ENCODE data around the gene TRIM66. TPM values are rescaled to one million over a fixed set of nuclear protein-coding genes. Genes with fewer than 3 reads are reported as not detected.

TRIM66 gene
- total RNA-seq, 2 experiments from 2014 or later: 4.4 to 19.0 TPM

DNA sequence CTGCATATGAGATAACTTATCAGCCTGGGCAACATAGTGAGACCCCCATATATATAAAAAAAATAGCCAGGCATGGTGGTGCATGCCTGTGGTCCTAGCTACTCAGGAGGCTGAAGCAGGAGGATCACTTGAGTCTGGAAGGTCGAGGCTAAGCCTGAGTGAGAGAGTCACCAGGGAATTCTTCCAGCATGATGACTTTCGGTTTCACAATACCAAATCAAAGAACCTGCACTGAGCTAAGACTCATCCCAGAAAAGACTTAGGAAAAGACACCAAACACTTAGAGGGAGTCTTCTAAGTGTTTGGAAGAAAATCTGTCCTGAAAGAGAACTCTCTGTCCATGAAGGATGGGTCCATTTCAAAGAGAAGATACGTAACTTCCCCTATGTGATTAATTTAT lies 101.2 kb downstream of the TRIM66 start:
- no peak overlapping the region for H3K4me2 ChIP-seq (ENCODE audit: low read length)
- no peak overlapping the region for H3K4me3 ChIP-seq (ENCODE audit: low read depth, low read length, poor library complexity, severe bottlenecking)
- H2AFZ ChIP-seq (ENCODE audit: low read length): no peak overlapping the region
- no peaks in the 10 kb centered on the region for H4K20me1 ChIP-seq (ENCODE audit: insufficient read depth, low read length)
- no TSS peak for BruUV-seq (replicated peaks)
- no peaks in the 10 kb centered on the region for H3K9me2 ChIP-seq (ENCODE audit: insufficient read depth, low read length)
- no peaks in the 10 kb centered on the region for H3K4me1 ChIP-seq (ENCODE audit: insufficient read depth, low read length, poor library complexity, severe bottlenecking)
- ChIA-PET POLR2A (no interaction called here), CTCF (ENCODE audit: unreplicated experiment) (no interaction called here)
- no peaks in the 10 kb centered on the region for H3K36me3 ChIP-seq (ENCODE audit: insufficient read depth, low read length)
- intact Hi-C loops (cut with micrococcal nuclease; ENCODE audit: unreplicated experiment): no loop called here
- H3K27ac ChIP-seq (ENCODE audit: low read depth, low read length, poor library complexity, severe bottlenecking): no peak overlapping the region
- TF ChIP-seq, protein P1, sequence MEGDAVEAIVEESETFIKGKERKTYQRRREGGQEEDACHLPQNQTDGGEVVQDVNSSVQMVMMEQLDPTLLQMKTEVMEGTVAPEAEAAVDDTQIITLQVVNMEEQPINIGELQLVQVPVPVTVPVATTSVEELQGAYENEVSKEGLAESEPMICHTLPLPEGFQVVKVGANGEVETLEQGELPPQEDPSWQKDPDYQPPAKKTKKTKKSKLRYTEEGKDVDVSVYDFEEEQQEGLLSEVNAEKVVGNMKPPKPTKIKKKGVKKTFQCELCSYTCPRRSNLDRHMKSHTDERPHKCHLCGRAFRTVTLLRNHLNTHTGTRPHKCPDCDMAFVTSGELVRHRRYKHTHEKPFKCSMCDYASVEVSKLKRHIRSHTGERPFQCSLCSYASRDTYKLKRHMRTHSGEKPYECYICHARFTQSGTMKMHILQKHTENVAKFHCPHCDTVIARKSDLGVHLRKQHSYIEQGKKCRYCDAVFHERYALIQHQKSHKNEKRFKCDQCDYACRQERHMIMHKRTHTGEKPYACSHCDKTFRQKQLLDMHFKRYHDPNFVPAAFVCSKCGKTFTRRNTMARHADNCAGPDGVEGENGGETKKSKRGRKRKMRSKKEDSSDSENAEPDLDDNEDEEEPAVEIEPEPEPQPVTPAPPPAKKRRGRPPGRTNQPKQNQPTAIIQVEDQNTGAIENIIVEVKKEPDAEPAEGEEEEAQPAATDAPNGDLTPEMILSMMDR (conservative IDR thresholded peaks at IDR 0.05; ENCODE audit: low read length): no peak
- no peak for TF ChIP-seq EZH2phosphoT487 (IDR thresholded peaks at IDR 0.05; ENCODE audit: borderline replicate concordance, low read depth, low read length)
- H3K9me3 ChIP-seq (ENCODE audit: low read length): 0 out of 2 replicates have a peak, but pooled peaks cover 4% of the 10 kb centered on the region
- H3K79me2 ChIP-seq (ENCODE audit: insufficient read depth, low read depth, low read length): no peaks in the 10 kb centered on the region
- no peak for DNase-seq (ENCODE audit: low spot score)

DNA sequence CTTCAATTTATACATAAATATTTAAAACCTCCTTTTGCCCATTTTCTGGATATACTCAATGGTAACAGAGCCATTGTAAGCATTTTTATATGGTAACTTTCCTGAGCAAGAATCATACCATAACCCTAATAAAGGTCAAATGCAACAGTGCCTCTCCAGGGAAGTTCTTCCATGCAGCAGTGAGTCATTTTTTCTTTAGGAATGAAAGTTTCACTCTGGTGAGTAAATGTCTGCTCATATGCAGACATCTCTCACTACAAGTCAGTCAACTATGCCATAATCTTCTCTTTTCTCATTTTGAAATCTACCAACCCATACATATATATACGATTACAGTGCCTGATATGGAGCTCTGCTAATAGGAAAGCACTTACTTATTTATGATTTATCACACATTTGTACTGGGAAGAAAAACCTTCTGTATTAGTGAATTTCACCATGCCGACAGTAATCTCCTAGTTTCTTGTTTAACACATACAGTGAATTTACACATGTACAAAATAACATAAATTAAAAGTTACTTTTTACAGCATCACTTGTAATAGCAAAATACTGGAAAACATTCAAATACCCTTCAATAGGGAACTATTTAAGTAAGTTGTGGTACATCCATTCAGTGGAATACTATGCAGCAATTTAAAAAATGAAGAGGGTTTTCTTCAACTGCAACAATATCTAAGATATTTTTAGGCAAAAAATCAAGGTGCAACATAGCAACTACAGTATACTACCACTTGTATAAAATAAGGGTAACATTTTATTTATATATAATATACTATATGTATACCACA lies 104.5 kb downstream of the TRIM66 start:
- Histone ChIP-seq H3K79me2 (ENCODE audit: insufficient read depth, low read depth, low read length) (no peaks in the 10 kb centered on the region), H3K4me1 (ENCODE audit: insufficient read depth, low read length, poor library complexity, severe bottlenecking) (no peaks in the 10 kb centered on the region), H3K4me3 (ENCODE audit: low read depth, low read length, poor library complexity, severe bottlenecking) (no peak overlapping the region), H4K20me1 (ENCODE audit: insufficient read depth, low read length) (no peaks in the 10 kb centered on the region), H3K27ac (ENCODE audit: low read depth, low read length, poor library complexity, severe bottlenecking) (no peak overlapping the region), H3K36me3 (ENCODE audit: insufficient read depth, low read length) (no peaks in the 10 kb centered on the region), H3K9me3 (ENCODE audit: low read length) (0 out of 2 replicates have a peak, but pooled peaks cover 4% of the 10 kb centered on the region), H3K9me2 (ENCODE audit: insufficient read depth, low read length) (no peaks in the 10 kb centered on the region), H2AFZ (ENCODE audit: low read length) (no peak overlapping the region), H3K4me2 (ENCODE audit: low read length) (no peak overlapping the region)
- no TSS peak for BruUV-seq (replicated peaks)
- ChIA-PET POLR2A (no interaction called here), CTCF (ENCODE audit: unreplicated experiment) (no interaction called here)
- TF ChIP-seq, protein P1 (conservative IDR thresholded peaks at IDR 0.05; ENCODE audit: low read length): no peak
- TF ChIP-seq EZH2phosphoT487 (IDR thresholded peaks at IDR 0.05; ENCODE audit: borderline replicate concordance, low read depth, low read length): no peak
- intact Hi-C loops (cut with micrococcal nuclease; ENCODE audit: unreplicated experiment): loop anchor here (10.0 kb wide), 1 partner anchor 237 kb away; a partner anchor contains a TSS
- no peak for DNase-seq (ENCODE audit: low spot score)

DNA sequence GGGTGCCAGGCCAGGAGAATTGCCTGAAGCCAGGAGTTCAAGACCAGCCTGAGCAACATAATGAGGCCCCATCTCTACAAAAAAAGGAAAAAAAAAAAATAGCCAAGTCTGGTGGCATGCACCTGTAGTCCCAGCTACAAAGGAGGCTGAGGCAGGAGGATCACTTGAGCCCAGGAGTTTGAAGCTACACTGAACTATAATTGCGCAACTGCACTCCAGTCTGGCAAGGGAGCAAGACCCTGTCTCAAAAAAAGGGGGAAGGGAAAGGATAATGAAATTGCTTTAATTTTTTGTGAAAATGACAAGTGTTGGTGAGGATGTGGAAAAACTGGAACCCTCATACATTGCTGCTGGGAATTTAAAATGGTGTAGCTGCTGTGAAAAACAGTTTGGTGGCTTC lies 107.7 kb downstream of the TRIM66 start:
- Histone ChIP-seq H3K4me2 (ENCODE audit: low read length) (no peak overlapping the region), H3K27ac (ENCODE audit: low read depth, low read length, poor library complexity, severe bottlenecking) (no peak overlapping the region), H3K36me3 (ENCODE audit: insufficient read depth, low read length) (no peaks in the 10 kb centered on the region), H2AFZ (ENCODE audit: low read length) (no peak overlapping the region), H3K79me2 (ENCODE audit: insufficient read depth, low read depth, low read length) (no peaks in the 10 kb centered on the region), H3K9me3 (ENCODE audit: low read length) (0 out of 2 replicates have a peak, but pooled peaks cover 4% of the 10 kb centered on the region), H3K4me3 (ENCODE audit: low read depth, low read length, poor library complexity, severe bottlenecking) (no peak overlapping the region), H3K9me2 (ENCODE audit: insufficient read depth, low read length) (no peaks in the 10 kb centered on the region), H3K4me1 (ENCODE audit: insufficient read depth, low read length, poor library complexity, severe bottlenecking) (no peaks in the 10 kb centered on the region), H4K20me1 (ENCODE audit: insufficient read depth, low read length) (no peaks in the 10 kb centered on the region)
- CTCF ChIA-PET (ENCODE audit: unreplicated experiment): no interaction called here
- POLR2A ChIA-PET: no interaction called here
- TF ChIP-seq, protein P1 (conservative IDR thresholded peaks at IDR 0.05; ENCODE audit: low read length): no peak
- no peak for TF ChIP-seq EZH2phosphoT487 (IDR thresholded peaks at IDR 0.05; ENCODE audit: borderline replicate concordance, low read depth, low read length)
- no TSS peak for BruUV-seq (replicated peaks)
- DNase-seq (ENCODE audit: low spot score): no peak
- intact Hi-C loops (cut with micrococcal nuclease; ENCODE audit: unreplicated experiment): loop anchor here (10.0 kb wide), 1 partner anchor 240 kb away; a partner anchor contains a TSS
